Karpas-422 (cell line): ENCODE data around the gene FAM25G. TPM values are rescaled to one million over a fixed set of nuclear protein-coding genes. Genes with fewer than 3 reads are reported as not detected.
"Not testable (repeated sequence)": the region's sequence is repeated elsewhere in the genome, so short reads cannot be mapped to it uniquely, and the experiment has no call there.

Experiments
- DNase-seq: peaks from one replicate; pipeline ENCODE4 v3.0.0-alpha.2; 2015
- H2AFZ ChIP-seq: fragments of 200-600 bp; sonication (generic); 2 replicates; pipeline ENCODE4 v1.6.1; 2014; ENCODE audit warnings: antibody characterized with exemption, low read length, mixed read lengths
- H3K27ac ChIP-seq: fragments of 200-600 bp; sonication (generic); 2 replicates; pipeline ENCODE4 v1.5.1; 2014; ENCODE audit warnings: mild to moderate bottlenecking, low read length, moderate library complexity
- H3K27me3 ChIP-seq: fragments of 200-600 bp; sonication (generic); 2 replicates; pipeline ENCODE4 v1.6.1; 2014; ENCODE audit warnings: low read length, mixed read lengths
- H3K36me3 ChIP-seq: fragments of 200-600 bp; sonication (generic); 2 replicates; pipeline ENCODE4 v1.6.1; 2014; ENCODE audit warnings: low read length, mixed read lengths; ENCODE audit not compliant: insufficient read depth
- H3K4me1 ChIP-seq: fragments of 200-600 bp; sonication (generic); 2 replicates; pipeline ENCODE4 v1.6.1; 2014; ENCODE audit warnings: mild to moderate bottlenecking, low read length, mixed read lengths
- H3K4me2 ChIP-seq: fragments of 200-600 bp; sonication (generic); 2 replicates; pipeline ENCODE4 v1.6.1; 2014; ENCODE audit warnings: low read length, low read depth, mild to moderate bottlenecking; ENCODE audit not compliant: poor library complexity, severe bottlenecking
- H3K4me3 ChIP-seq: fragments of 200-600 bp; sonication (generic); 2 replicates; pipeline ENCODE4 v1.5.1; 2014; ENCODE audit warnings: mild to moderate bottlenecking, antibody characterized with exemption, low read length, mixed read lengths
- H3K79me2 ChIP-seq: fragments of 200-600 bp; sonication (generic); 2 replicates; pipeline ENCODE4 v1.6.1; 2014; ENCODE audit warnings: mild to moderate bottlenecking, low read length, mixed read lengths
- H3K9ac ChIP-seq: fragments of 200-600 bp; sonication (generic); 2 replicates; pipeline ENCODE4 v1.6.0; 2014; ENCODE audit warnings: low read length
- H3K9me2 ChIP-seq: fragments of 200-600 bp; sonication (generic), shearing (Covaris generic); replicated peaks from 2 replicates; pipeline ENCODE4 v1.6.0; 2014; ENCODE audit warnings: mild to moderate bottlenecking, low read length, moderate library complexity; ENCODE audit not compliant: insufficient read depth
- H3K9me3 ChIP-seq: fragments of 300-700, 200-600 bp; sonication (generic); 2 replicates; pipeline ENCODE4 v1.6.1; 2014; ENCODE audit warnings: low read length, mixed read lengths
- H4K20me1 ChIP-seq: fragments of 200-600 bp; sonication (generic); 2 replicates; pipeline ENCODE4 v1.6.1; 2014; ENCODE audit warnings: mild to moderate bottlenecking, antibody characterized with exemption, low read length, low read depth; ENCODE audit not compliant: insufficient read depth
- total RNA-seq: library from RNA; depleted of rRNA; stranded (reverse); fragments of >200 nt; shearing (Covaris generic); gene quantifications from 2 replicates; pipeline ENCODE4 v1.2.3, GENCODE V29; 2014; ENCODE audit warnings: low replicate concordance

Gene FAM25G
- total RNA-seq, 1 experiment from 2014 or later, result not detected

DNA sequence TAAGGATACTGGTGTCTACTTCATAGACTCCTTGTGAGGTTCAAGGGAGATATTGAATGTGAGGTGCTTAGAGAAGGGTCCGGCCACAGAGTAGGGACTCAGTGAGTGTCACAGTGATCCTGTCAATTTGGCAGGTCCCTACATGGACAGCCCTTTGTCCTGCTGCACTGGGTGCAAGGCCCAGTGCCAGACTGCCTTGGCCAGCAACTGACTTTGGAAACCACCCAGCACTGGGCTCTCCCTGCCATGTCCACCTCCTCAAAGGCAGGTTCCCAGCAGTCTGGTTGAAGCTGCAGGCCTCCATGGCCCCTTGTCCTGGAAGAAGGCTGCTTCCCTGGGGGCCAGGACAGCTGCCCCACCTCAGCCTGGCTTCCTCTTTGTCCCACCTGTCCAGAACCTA lies 9.1 kb downstream of the FAM25G start:
- not testable (repeated sequence) for H3K79me2 ChIP-seq, H3K9me2 ChIP-seq, H3K27me3 ChIP-seq, H3K4me1 ChIP-seq, H2AFZ ChIP-seq, DNase-seq, H3K4me2 ChIP-seq, H3K9ac ChIP-seq, H3K9me3 ChIP-seq, H3K27ac ChIP-seq, H4K20me1 ChIP-seq, H3K36me3 ChIP-seq, H3K4me3 ChIP-seq

GRCh38 chr10:47481768-47482181 lies 9.7 kb downstream of the FAM25G start:
- H3K4me1 ChIP-seq, DNase-seq, H3K79me2 ChIP-seq, H3K4me3 ChIP-seq, H3K4me2 ChIP-seq, H3K9ac ChIP-seq, H3K36me3 ChIP-seq, H3K27me3 ChIP-seq, H3K9me3 ChIP-seq, H4K20me1 ChIP-seq, H3K27ac ChIP-seq, H3K9me2 ChIP-seq, H2AFZ ChIP-seq: not testable (repeated sequence)

- H2AFZ ChIP-seq, H3K79me2 ChIP-seq, DNase-seq, H3K27me3 ChIP-seq, H3K36me3 ChIP-seq, H3K4me2 ChIP-seq, H3K27ac ChIP-seq, H3K4me1 ChIP-seq, H3K9me2 ChIP-seq, H3K9me3 ChIP-seq, H3K4me3 ChIP-seq, H3K9ac ChIP-seq, H4K20me1 ChIP-seq: not testable (repeated sequence)
Measured at GRCh38 chr10:47481182-47481766, 10.2 kb downstream of the FAM25G start.

GRCh38 chr10:47480133-47480532 lies 11.4 kb downstream of the FAM25G start:
- not testable (repeated sequence) for H3K4me2 ChIP-seq, H3K27me3 ChIP-seq, H3K79me2 ChIP-seq, H3K9me3 ChIP-seq, H3K36me3 ChIP-seq, H3K9ac ChIP-seq, DNase-seq, H2AFZ ChIP-seq, H3K27ac ChIP-seq, H3K4me1 ChIP-seq, H3K9me2 ChIP-seq, H4K20me1 ChIP-seq, H3K4me3 ChIP-seq

GRCh38 chr10:47478114-47478513 lies 13.4 kb downstream of the FAM25G start:
- not testable (repeated sequence) for H3K79me2 ChIP-seq, H3K27ac ChIP-seq

DNA sequence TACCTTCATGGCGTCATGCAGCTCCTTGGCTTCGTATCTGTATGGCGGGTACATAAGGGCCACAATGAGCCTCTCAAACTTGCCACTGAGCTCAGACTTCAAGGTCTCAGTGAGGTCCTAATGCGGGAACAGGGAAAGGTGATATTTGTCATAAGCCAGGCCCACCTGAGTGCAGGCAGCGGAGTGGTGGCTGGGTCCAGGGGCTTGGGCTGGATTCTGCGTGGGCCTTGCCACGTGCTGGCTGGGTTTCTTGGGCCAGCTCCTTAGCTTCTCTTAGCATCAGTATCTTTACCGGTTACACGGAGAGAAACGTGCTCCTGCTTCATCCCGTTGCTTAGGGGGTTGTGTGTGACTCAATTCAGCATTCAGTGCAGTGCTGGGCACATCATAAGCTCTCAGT lies 14.4 kb downstream of the FAM25G start:
- not testable (repeated sequence) for H3K9ac ChIP-seq, DNase-seq, H3K4me1 ChIP-seq, H3K36me3 ChIP-seq, H3K4me3 ChIP-seq, H3K79me2 ChIP-seq, H3K4me2 ChIP-seq, H3K9me2 ChIP-seq, H3K27ac ChIP-seq, H4K20me1 ChIP-seq, H3K9me3 ChIP-seq, H3K27me3 ChIP-seq, H2AFZ ChIP-seq

More at GRCh38 chr10:47478114-47478513, 13.4 kb downstream of the FAM25G start:
- H3K4me3 ChIP-seq, H3K27me3 ChIP-seq, H3K4me1 ChIP-seq, H3K9ac ChIP-seq, H3K4me2 ChIP-seq, H3K9me2 ChIP-seq, DNase-seq, H3K36me3 ChIP-seq, H2AFZ ChIP-seq, H3K9me3 ChIP-seq, H4K20me1 ChIP-seq: not testable (repeated sequence)

GRCh38 chr10:47475101-47475500 lies 16.4 kb downstream of the FAM25G start:
- H3K27me3 ChIP-seq, H4K20me1 ChIP-seq, H3K4me2 ChIP-seq, H2AFZ ChIP-seq, H3K9me3 ChIP-seq, H3K27ac ChIP-seq, DNase-seq, H3K9ac ChIP-seq, H3K36me3 ChIP-seq, H3K4me1 ChIP-seq, H3K4me3 ChIP-seq, H3K79me2 ChIP-seq, H3K9me2 ChIP-seq: not testable (repeated sequence)

DNA sequence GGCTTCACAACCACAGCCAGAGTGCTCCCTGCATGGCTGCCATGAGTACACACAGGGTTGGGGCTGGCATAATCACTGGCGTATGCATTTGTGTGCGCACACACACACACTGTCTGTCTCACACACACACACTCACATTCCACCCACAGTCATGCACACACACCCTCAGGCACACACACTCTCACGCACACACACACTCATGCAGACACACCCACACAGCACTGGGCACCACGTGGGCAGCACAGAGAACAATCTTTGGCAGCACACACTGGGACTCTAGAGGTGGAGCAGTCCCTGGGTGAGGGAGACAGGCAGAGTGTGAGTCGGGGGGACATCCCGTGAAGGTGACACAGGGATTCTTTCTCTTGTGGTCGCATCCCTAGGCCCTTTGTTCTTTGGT lies 18.0 kb downstream of the FAM25G start:
- H3K4me3 ChIP-seq, H3K4me1 ChIP-seq, DNase-seq, H4K20me1 ChIP-seq, H3K79me2 ChIP-seq, H3K27me3 ChIP-seq, H3K9me2 ChIP-seq, H3K27ac ChIP-seq, H3K9ac ChIP-seq, H3K4me2 ChIP-seq, H3K9me3 ChIP-seq, H2AFZ ChIP-seq, H3K36me3 ChIP-seq: not testable (repeated sequence)

DNA sequence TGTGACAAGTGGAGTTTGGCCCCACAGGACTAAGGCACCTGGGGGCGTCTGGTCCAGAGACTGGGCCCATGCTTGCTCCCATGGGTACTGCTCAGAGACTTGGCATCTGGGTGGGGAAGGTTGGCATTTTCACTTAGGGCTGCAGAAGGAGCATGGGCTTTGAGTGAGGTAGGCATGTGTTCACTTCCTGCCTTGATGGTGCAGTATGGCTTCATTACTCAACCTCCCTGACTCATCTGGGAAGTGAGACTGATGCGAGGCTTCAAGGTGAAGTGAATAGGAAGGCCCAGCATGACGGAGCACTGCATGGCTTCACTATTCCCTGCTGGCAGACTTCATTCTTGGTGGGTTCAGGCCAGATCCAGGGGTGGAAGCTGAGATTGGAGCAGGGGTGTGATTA lies 18.9 kb downstream of the FAM25G start:
- H3K27ac ChIP-seq, H3K9me2 ChIP-seq: not testable (repeated sequence)

More for the DNA sequence above, 18.9 kb downstream of the FAM25G start:
- not testable (repeated sequence) for H4K20me1 ChIP-seq, H2AFZ ChIP-seq, DNase-seq, H3K79me2 ChIP-seq, H3K4me2 ChIP-seq, H3K36me3 ChIP-seq, H3K4me3 ChIP-seq, H3K4me1 ChIP-seq, H3K9me3 ChIP-seq, H3K9ac ChIP-seq, H3K27me3 ChIP-seq
